Subcutaneous adipose tissue (tissue), 4 donors: ENCODE data around the gene EVPLL. TPM values are rescaled to one million over a fixed set of nuclear protein-coding genes. Genes with fewer than 3 reads are reported as not detected.

ENCODE experiments used
- CTCF ChIP-seq: fragments of 450-650 bp; IDR thresholded peaks from one replicate; pipeline ENCODE4 v1.5.1; 2016; ENCODE audit warnings: low read depth, mild to moderate bottlenecking, control low read depth, antibody characterized with exemption, moderate library complexity
- total RNA-seq, 4 donors: library from RNA; depleted of rRNA; stranded (reverse); fragments of >200 nt; gene quantifications; one replicate each; pipeline ENCODE4 v1.1.0, GENCODE V29; 2016

The EVPLL gene
- under 1 TPM in 1 of 4 donors, not detected in 3; 0.85 TPM for total RNA-seq

GRCh38 chr17:18377437-18378204 is at the start of gene EVPLL:
EVPLL (plus strand) TSS chr17:18377778; CDS start chr17:18380938, 3,160 bp downstream.
- no peak for TF ChIP-seq CTCF

- TF ChIP-seq CTCF: no peak
Observed at GRCh38 chr17:18328643-18329204, 48.9 kb upstream of the EVPLL start.

GRCh38 chr17:18331879-18332278 is 45.7 kb upstream of the EVPLL start:
- TF ChIP-seq CTCF: no peak

- no peak for TF ChIP-seq CTCF
Observed at GRCh38 chr17:18332909-18333489, 44.6 kb upstream of the EVPLL start.

- TF ChIP-seq CTCF: no peak
Observed at GRCh38 chr17:18339933-18340332, 37.6 kb upstream of the EVPLL start.

GRCh38 chr17:18344021-18344420 is 33.6 kb upstream of the EVPLL start:
- no peak for TF ChIP-seq CTCF

- TF ChIP-seq CTCF: no peak
Observed at GRCh38 chr17:18353541-18353940, 24.0 kb upstream of the EVPLL start.
